Neural cell (in vitro differentiated cells): ENCODE results near the gene DSC1.

Experiments
- EZH2 ChIP-seq: fragments of 200-600, 300-800 bp; shearing (Covaris generic), sonication (generic); IDR thresholded peaks from 2 replicates; pipeline ENCODE4 v1.6.1; 2014; ENCODE audit warnings: antibody characterized with exemption, low read length, borderline replicate concordance, mild to moderate bottlenecking; ENCODE audit not compliant: insufficient read depth, poor library complexity, severe bottlenecking
- POLR2AphosphoS5 ChIP-seq: IDR thresholded peaks from 2 replicates; pipeline ENCODE4 v1.6.1; 2012
- TF ChIP-seq, protein P1 (sequence below): fragments of 450-650 bp; IDR thresholded peaks from 2 replicates; pipeline ENCODE4 v1.5.1; 2014; ENCODE audit warnings: antibody characterized with exemption, mild to moderate bottlenecking, moderate library complexity; ENCODE audit not compliant: poor library complexity, severe bottlenecking
- TF ChIP-seq, protein P2 (sequence below): IDR thresholded peaks from 2 replicates; pipeline ENCODE4 v1.6.1; 2012; ENCODE audit warnings: borderline replicate concordance

GRCh38 chr18:31211047-31211446, 48.4 kb upstream of the DSC1 start:
- TF ChIP-seq EZH2 (no peak), POLR2AphosphoS5 (no peak)
- TF ChIP-seq, protein P1, sequence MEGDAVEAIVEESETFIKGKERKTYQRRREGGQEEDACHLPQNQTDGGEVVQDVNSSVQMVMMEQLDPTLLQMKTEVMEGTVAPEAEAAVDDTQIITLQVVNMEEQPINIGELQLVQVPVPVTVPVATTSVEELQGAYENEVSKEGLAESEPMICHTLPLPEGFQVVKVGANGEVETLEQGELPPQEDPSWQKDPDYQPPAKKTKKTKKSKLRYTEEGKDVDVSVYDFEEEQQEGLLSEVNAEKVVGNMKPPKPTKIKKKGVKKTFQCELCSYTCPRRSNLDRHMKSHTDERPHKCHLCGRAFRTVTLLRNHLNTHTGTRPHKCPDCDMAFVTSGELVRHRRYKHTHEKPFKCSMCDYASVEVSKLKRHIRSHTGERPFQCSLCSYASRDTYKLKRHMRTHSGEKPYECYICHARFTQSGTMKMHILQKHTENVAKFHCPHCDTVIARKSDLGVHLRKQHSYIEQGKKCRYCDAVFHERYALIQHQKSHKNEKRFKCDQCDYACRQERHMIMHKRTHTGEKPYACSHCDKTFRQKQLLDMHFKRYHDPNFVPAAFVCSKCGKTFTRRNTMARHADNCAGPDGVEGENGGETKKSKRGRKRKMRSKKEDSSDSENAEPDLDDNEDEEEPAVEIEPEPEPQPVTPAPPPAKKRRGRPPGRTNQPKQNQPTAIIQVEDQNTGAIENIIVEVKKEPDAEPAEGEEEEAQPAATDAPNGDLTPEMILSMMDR, result no peak
- TF ChIP-seq, protein P2, sequence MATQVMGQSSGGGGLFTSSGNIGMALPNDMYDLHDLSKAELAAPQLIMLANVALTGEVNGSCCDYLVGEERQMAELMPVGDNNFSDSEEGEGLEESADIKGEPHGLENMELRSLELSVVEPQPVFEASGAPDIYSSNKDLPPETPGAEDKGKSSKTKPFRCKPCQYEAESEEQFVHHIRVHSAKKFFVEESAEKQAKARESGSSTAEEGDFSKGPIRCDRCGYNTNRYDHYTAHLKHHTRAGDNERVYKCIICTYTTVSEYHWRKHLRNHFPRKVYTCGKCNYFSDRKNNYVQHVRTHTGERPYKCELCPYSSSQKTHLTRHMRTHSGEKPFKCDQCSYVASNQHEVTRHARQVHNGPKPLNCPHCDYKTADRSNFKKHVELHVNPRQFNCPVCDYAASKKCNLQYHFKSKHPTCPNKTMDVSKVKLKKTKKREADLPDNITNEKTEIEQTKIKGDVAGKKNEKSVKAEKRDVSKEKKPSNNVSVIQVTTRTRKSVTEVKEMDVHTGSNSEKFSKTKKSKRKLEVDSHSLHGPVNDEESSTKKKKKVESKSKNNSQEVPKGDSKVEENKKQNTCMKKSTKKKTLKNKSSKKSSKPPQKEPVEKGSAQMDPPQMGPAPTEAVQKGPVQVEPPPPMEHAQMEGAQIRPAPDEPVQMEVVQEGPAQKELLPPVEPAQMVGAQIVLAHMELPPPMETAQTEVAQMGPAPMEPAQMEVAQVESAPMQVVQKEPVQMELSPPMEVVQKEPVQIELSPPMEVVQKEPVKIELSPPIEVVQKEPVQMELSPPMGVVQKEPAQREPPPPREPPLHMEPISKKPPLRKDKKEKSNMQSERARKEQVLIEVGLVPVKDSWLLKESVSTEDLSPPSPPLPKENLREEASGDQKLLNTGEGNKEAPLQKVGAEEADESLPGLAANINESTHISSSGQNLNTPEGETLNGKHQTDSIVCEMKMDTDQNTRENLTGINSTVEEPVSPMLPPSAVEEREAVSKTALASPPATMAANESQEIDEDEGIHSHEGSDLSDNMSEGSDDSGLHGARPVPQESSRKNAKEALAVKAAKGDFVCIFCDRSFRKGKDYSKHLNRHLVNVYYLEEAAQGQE, result no peak
